PC-3 (cell line): ENCODE data around the gene BCAN. TPM values are rescaled to one million over a fixed set of nuclear protein-coding genes. Genes with fewer than 3 reads are reported as not detected.
A peak's percentile ranks its signal among the peaks of the same experiment; 100 is the strongest.

ENCODE experiments used
- ATAC-seq: fragments of 200-7000 bp; cut with Tn5 transposase; 2 replicates; pipeline ENCODE4 v1.9.1; 2020; ENCODE audit warnings: mild to moderate bottlenecking, moderate library complexity
- BruUV-seq: library from RNA; stranded (reverse); fragments of 400-500 nt; replicated peaks from 2 replicates; lab custom pipeline; 2021; lab: Mats Ljungman, UMichigan
- CTCF ChIA-PET: fragments of 300-600 bp; sonication (Branson Sonifier 250); formaldehyde crosslinking; loops from one replicate; lab custom pipeline; 2022; ENCODE audit warnings: antibody characterized with exemption; lab: Charles Lee
- POLR2A ChIA-PET: fragments of 300-600 bp; sonication (Branson Sonifier 250); formaldehyde crosslinking; loops from one replicate; lab custom pipeline; 2022; ENCODE audit warnings: antibody characterized with exemption; ENCODE audit not compliant: unreplicated experiment; lab: Charles Lee
- DNase-seq: peaks from one replicate; pipeline ENCODE4 v3.0.0-alpha.2; 2015
- H2AFZ ChIP-seq: fragments of 300-600 bp; sonication (generic); 2 replicates; pipeline ENCODE4 v1.6.0; 2016; ENCODE audit warnings: antibody characterized with exemption, low read length
- H3F3A ChIP-seq: fragments of 300-600 bp; sonication (generic); one replicate; pipeline ENCODE4 v1.6.0; 2017; ENCODE audit warnings: antibody characterized with exemption, low read length, control low read depth, mild to moderate bottlenecking; ENCODE audit not compliant: unreplicated experiment
- H3K27ac ChIP-seq: fragments of 300-600 bp; sonication (generic); 2 replicates; pipeline ENCODE4 v1.5.1; 2016; ENCODE audit warnings: mild to moderate bottlenecking, low read length
- H3K27me3 ChIP-seq: fragments of 300-600 bp; sonication (generic); 2 replicates; pipeline ENCODE4 v1.6.1; 2016; ENCODE audit warnings: low read length, mixed read lengths
- H3K36me3 ChIP-seq: fragments of 300-600 bp; sonication (generic); 2 replicates; pipeline ENCODE4 v1.6.1; 2016; ENCODE audit warnings: low read depth, mixed run types, low read length, mixed read lengths
- H3K4me1 ChIP-seq: fragments of 300-600 bp; sonication (generic); 2 replicates; pipeline ENCODE4 v1.5.1; 2016; ENCODE audit warnings: low read length; ENCODE audit not compliant: insufficient read depth
- H3K4me2 ChIP-seq: fragments of 300-600 bp; sonication (generic); 2 replicates; pipeline ENCODE4 v1.6.0; 2016; ENCODE audit warnings: low read length
- H3K4me3 ChIP-seq: fragments of 300-600 bp; sonication (generic); 2 replicates; pipeline ENCODE4 v1.5.1; 2016; ENCODE audit warnings: mild to moderate bottlenecking, low read length, mixed read lengths
- H3K79me2 ChIP-seq: fragments of 300-600 bp; sonication (generic); 2 replicates; pipeline ENCODE4 v1.6.1; 2017; ENCODE audit warnings: low read length, mixed read lengths
- H3K9ac ChIP-seq: fragments of 300-600 bp; sonication (generic); 2 replicates; pipeline ENCODE4 v1.6.0; 2016; ENCODE audit warnings: mild to moderate bottlenecking, low read length
- H3K9me2 ChIP-seq: fragments of 300-600 bp; sonication (generic); replicated peaks from 2 replicates; pipeline ENCODE4 v1.6.1; 2016; ENCODE audit warnings: mixed run types, low read length, mixed read lengths
- H3K9me3 ChIP-seq: fragments of 300-600 bp; sonication (generic); 2 replicates; pipeline ENCODE4 v1.6.1; 2016; ENCODE audit warnings: low read length, mixed read lengths
- H4K20me1 ChIP-seq: fragments of 300-600 bp; sonication (generic); 2 replicates; pipeline ENCODE4 v1.6.1; 2016; ENCODE audit warnings: low read length, mixed read lengths
- EZH2 ChIP-seq: fragments of 300-600 bp; sonication (generic); IDR thresholded peaks from one replicate; pipeline ENCODE4 v1.6.1; 2017; ENCODE audit warnings: antibody characterized with exemption, mild to moderate bottlenecking, low read length; ENCODE audit not compliant: unreplicated experiment
- EZH2phosphoT487 ChIP-seq: fragments of 300-600 bp; sonication (generic); IDR thresholded peaks from 2 replicates; pipeline ENCODE4 v1.6.1; 2018; ENCODE audit warnings: mild to moderate bottlenecking, antibody characterized with exemption, low read length, borderline replicate concordance
- intact Hi-C: fragments of 100-400 bp; cut with micrococcal nuclease; formaldehyde crosslinking; loops from 2 replicates; pipeline ENCODE4 v1.9.0; 2023
- total RNA-seq: library from RNA; depleted of rRNA; stranded (reverse); fragments of >200 nt; gene quantifications from 2 replicates; pipeline ENCODE4 v1.2.3, GENCODE V29; 2014
- TF ChIP-seq, protein P1 (sequence below): fragments of 300-600 bp; sonication (generic); conservative IDR thresholded peaks from 2 replicates; pipeline ENCODE4 v1.5.1; 2017; ENCODE audit warnings: antibody characterized with exemption, low read depth, mild to moderate bottlenecking, low read length

BCAN gene
- total RNA-seq, 1 experiment from 2014 or later: not detected

DNA sequence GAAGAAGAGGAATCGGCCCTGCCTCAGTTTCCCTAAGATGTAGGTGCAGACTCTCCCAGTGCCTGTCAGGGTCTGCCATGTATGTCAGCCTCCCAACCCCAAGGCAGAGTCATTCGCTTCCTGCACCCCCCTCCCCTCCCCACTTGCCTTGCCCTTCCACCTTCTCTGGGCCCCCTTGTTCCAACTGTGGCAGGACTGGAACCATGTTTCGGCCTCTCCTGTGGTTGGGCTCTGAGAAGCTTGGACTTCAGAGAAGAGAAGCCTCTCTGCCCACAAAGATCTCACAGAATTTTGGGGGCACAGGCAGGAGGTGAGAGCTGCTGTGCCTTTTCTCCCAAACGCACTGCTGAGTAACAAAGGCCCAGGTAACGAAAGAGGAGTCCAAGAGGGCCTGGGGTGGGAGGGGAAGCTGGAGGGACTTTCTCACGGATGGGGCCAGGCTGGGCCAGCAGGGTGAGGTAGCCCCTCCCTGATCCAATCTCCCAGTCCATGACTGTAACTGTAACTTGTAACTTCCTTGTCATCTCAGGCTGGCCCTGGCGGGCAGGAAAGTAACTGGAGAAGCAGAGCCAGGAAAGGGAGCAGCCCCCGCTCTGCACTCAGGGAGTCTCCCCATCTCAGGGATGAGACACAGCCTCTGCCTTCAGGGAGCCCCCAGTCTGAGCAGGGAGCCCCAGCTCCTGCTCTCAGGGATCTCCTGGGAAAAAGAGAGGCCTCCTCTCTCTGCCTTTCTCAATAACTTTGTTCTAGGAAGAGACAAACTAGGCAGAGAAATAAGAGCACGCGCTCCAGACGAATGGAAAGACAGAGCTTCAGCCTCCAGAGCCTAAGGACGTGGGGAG, 52.2 kb downstream of the BCAN start:
- POLR2A ChIA-PET: interaction anchor here (0.5 kb wide), 1 partner anchor 17 kb away, joined by 14 read pairs; no protein-coding TSS in a partner anchor
- H3K36me3 ChIP-seq: no peaks in the 10 kb centered on the region
- peak overlapping the region; percentile 40 for H3K9ac ChIP-seq
- BruUV-seq: no TSS peak
- DNase-seq (peak; percentile 75), ATAC-seq (peak; percentile 60)
- H3F3A ChIP-seq: peaks cover 8% of the 10 kb centered on the region
- H3K4me1 ChIP-seq: peaks cover 51% of the 10 kb centered on the region
- H3K79me2 ChIP-seq: no peaks in the 10 kb centered on the region
- no peaks in the 10 kb centered on the region for H3K9me3 ChIP-seq
- no peaks in the 10 kb centered on the region for H4K20me1 ChIP-seq
- no peak overlapping the region for H3K4me3 ChIP-seq
- intact Hi-C loops: no loop called here
- H3K9me2 ChIP-seq: no peaks in the 10 kb centered on the region
- CTCF ChIA-PET: interaction anchor here (0.5 to 1.0 kb wide), 2 partner anchors 32 to 235 kb away, joined by 6 to 15 read pairs; no protein-coding TSS in a partner anchor
- no peaks in the 10 kb centered on the region for H3K27me3 ChIP-seq
- H3K27ac ChIP-seq: peak overlapping the region; percentile 75
- no peak for TF ChIP-seq EZH2
- TF ChIP-seq EZH2phosphoT487: no peak
- TF ChIP-seq, protein P1, sequence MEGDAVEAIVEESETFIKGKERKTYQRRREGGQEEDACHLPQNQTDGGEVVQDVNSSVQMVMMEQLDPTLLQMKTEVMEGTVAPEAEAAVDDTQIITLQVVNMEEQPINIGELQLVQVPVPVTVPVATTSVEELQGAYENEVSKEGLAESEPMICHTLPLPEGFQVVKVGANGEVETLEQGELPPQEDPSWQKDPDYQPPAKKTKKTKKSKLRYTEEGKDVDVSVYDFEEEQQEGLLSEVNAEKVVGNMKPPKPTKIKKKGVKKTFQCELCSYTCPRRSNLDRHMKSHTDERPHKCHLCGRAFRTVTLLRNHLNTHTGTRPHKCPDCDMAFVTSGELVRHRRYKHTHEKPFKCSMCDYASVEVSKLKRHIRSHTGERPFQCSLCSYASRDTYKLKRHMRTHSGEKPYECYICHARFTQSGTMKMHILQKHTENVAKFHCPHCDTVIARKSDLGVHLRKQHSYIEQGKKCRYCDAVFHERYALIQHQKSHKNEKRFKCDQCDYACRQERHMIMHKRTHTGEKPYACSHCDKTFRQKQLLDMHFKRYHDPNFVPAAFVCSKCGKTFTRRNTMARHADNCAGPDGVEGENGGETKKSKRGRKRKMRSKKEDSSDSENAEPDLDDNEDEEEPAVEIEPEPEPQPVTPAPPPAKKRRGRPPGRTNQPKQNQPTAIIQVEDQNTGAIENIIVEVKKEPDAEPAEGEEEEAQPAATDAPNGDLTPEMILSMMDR: no peak
- H2AFZ ChIP-seq: peak overlapping the region; percentile 48
- H3K4me2 ChIP-seq: peak overlapping the region; percentile 67

- DNase-seq (no peak), ATAC-seq (no peak)
- TF ChIP-seq EZH2 (no peak), EZH2phosphoT487 (no peak)
- TF ChIP-seq, protein P1: no peak
- H3K9me3 ChIP-seq: no peaks in the 10 kb centered on the region
- ChIA-PET POLR2A (no interaction called here), CTCF (no interaction called here)
- BruUV-seq: no TSS peak
- no peaks in the 10 kb centered on the region for H4K20me1 ChIP-seq
- H3K9ac ChIP-seq: no peak overlapping the region
- H3K4me1 ChIP-seq: peaks cover 47% of the 10 kb centered on the region
- H3K4me2 ChIP-seq: peak overlapping the region; percentile 67
- H3K27me3 ChIP-seq: no peaks in the 10 kb centered on the region
- peak overlapping the region; percentile 75 for H3K27ac ChIP-seq
- H3F3A ChIP-seq: peaks cover 8% of the 10 kb centered on the region
- no peaks in the 10 kb centered on the region for H3K79me2 ChIP-seq
- H3K4me3 ChIP-seq: no peak overlapping the region
- H2AFZ ChIP-seq: peak overlapping the region; percentile 48
- H3K36me3 ChIP-seq: no peaks in the 10 kb centered on the region
- intact Hi-C loops: no loop called here
- H3K9me2 ChIP-seq: no peaks in the 10 kb centered on the region
These were observed 52.7 kb downstream of the BCAN start for GRCh38 chr1:156694690-156694962.

GRCh38 chr1:156696755-156697154, 54.8 kb downstream of the BCAN start:
- POLR2A ChIA-PET: no interaction called here
- TF ChIP-seq, protein P1: no peak
- TF ChIP-seq EZH2phosphoT487: no peak
- no peak for TF ChIP-seq EZH2

More at GRCh38 chr1:156696755-156697154, 54.8 kb downstream of the BCAN start:
- no peak overlapping the region for H3K27ac ChIP-seq
- H3K4me3 ChIP-seq: no peak overlapping the region
- BruUV-seq: no TSS peak
- ATAC-seq (no peak), DNase-seq (no peak)
- H3K4me1 ChIP-seq: peaks cover 30% of the 10 kb centered on the region
- H4K20me1 ChIP-seq: no peaks in the 10 kb centered on the region
- H3K9me2 ChIP-seq: no peaks in the 10 kb centered on the region
- H3F3A ChIP-seq: peaks cover 8% of the 10 kb centered on the region
- no peak overlapping the region for H2AFZ ChIP-seq
- no peaks in the 10 kb centered on the region for H3K9me3 ChIP-seq
- no peaks in the 10 kb centered on the region for H3K79me2 ChIP-seq
- H3K27me3 ChIP-seq: no peaks in the 10 kb centered on the region
- no peak overlapping the region for H3K9ac ChIP-seq
- no peak overlapping the region for H3K4me2 ChIP-seq
- intact Hi-C loops: no loop called here
- H3K36me3 ChIP-seq: no peaks in the 10 kb centered on the region; the same call in 1 of the 2 replicates
- CTCF ChIA-PET: no interaction called here
